WTC11 (cell line): ENCODE data around the gene CDK9.
"Not testable (repeated sequence)": the region's sequence is repeated elsewhere in the genome, so short reads cannot be mapped to it uniquely, and the experiment has no call there.

Experiments used
- ATF2 ChIP-seq: sonication (generic); formaldehyde crosslinking; IDR thresholded peaks from 2 replicates; pipeline ENCODE4 v1.8.1; 2022; ENCODE audit warnings: low read depth, missing genetic modification reagents, borderline replicate concordance
- ATF3 ChIP-seq: sonication (generic); formaldehyde crosslinking; conservative IDR thresholded peaks from 2 replicates; pipeline ENCODE4 v1.8.1; 2022; ENCODE audit warnings: mild to moderate bottlenecking, missing genetic modification reagents
- CTCF ChIP-seq: fragments of 200-600 bp; IDR thresholded peaks from 2 replicates; pipeline ENCODE4 v1.8.0; 2022; ENCODE audit warnings: antibody characterized with exemption
- E2F4 ChIP-seq: sonication (generic); formaldehyde crosslinking; IDR thresholded peaks from 2 replicates; pipeline ENCODE4 v1.8.1; 2022; ENCODE audit warnings: low read depth, mild to moderate bottlenecking, moderate library complexity, missing genetic modification reagents, borderline replicate concordance
- ESRRA ChIP-seq: sonication (generic); formaldehyde crosslinking; IDR thresholded peaks from 2 replicates; pipeline ENCODE4 v1.8.1; 2022; ENCODE audit warnings: mild to moderate bottlenecking, missing genetic modification reagents, borderline replicate concordance
- MLX ChIP-seq: sonication (generic); formaldehyde crosslinking; IDR thresholded peaks from 2 replicates; pipeline ENCODE4 v1.8.1; 2023; ENCODE audit warnings: mild to moderate bottlenecking, missing genetic modification reagents, moderate library complexity
- NR2C2 ChIP-seq: sonication (generic); formaldehyde crosslinking; IDR thresholded peaks from 2 replicates; pipeline ENCODE4 v1.8.0; 2022; ENCODE audit warnings: mild to moderate bottlenecking, missing genetic modification reagents
- PREB ChIP-seq: sonication (generic); formaldehyde crosslinking; IDR thresholded peaks from 2 replicates; pipeline ENCODE4 v1.8.1; 2022; ENCODE audit warnings: mild to moderate bottlenecking, missing genetic modification reagents, moderate library complexity, borderline replicate concordance
- SP1 ChIP-seq: sonication (generic); formaldehyde crosslinking; conservative IDR thresholded peaks from 2 replicates; pipeline ENCODE4 v1.8.1; 2022; ENCODE audit warnings: missing genetic modification reagents
- ZBTB21 ChIP-seq: sonication (generic); formaldehyde crosslinking; IDR thresholded peaks from 2 replicates; pipeline ENCODE4 v1.8.1; 2023; ENCODE audit warnings: mild to moderate bottlenecking, missing genetic modification reagents, borderline replicate concordance

DNA sequence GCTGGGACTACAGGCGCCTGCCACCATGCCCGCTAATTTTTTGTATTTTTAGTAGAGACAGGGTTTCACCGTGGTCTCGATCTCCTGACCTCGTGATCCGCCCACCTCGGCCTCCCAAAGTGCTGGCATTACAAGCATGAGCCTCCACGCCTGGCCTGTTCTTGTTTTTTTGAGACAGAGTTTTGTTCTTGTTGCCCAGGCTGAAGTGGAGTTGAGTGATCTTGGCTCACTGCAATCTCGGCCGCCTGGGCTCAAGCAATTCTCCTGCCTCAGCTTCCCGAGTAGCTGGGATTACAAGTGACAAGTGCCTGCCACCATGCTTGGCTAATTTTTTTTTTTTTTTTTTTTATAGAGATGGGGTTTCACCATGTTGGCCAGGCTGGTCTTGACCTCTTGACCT, 29.1 kb upstream of the CDK9 start:
- TF ChIP-seq CTCF; ATF2; PREB (CRISPR knock-in tag); MLX (CRISPR knock-in tag); ESRRA (CRISPR knock-in tag); SP1 (CRISPR knock-in tag); E2F4 (CRISPR knock-in tag); ZBTB21 (CRISPR knock-in tag); NR2C2 (CRISPR knock-in tag); ATF3 (CRISPR knock-in tag): not testable (repeated sequence)
